IMR-90 (cell line): ENCODE data around the gene DENND6A. TPM values are rescaled to one million over a fixed set of nuclear protein-coding genes. Genes with fewer than 3 reads are reported as not detected.

Experiments
- ATAC-seq: fragments of 200-7000 bp; cut with Tn5 transposase; 2 replicates; pipeline ENCODE4 v1.9.1; 2020; ENCODE audit warnings: low read depth, mild to moderate bottlenecking, moderate library complexity
- BruUV-seq: library from RNA; stranded (reverse); fragments of 400-500 nt; replicated peaks from 2 replicates; lab custom pipeline; 2021; lab: Mats Ljungman, UMichigan
- CTCF ChIA-PET: fragments of 300-600 bp; formaldehyde crosslinking; extraction: SDS; loops from one replicate; lab custom pipeline; 2021; ENCODE audit warnings: antibody characterized with exemption; lab: Yijun Ruan, JAX
- POLR2A ChIA-PET: fragments of 300-600 bp; sonication (Branson Sonifier 250); formaldehyde crosslinking; loops from one replicate; lab custom pipeline; 2022; ENCODE audit warnings: antibody characterized with exemption; ENCODE audit not compliant: unreplicated experiment; lab: Charles Lee
- DNase-seq: peaks from one replicate; pipeline ENCODE4 v3.0.0; 2013
- H2AFZ ChIP-seq: replicated peaks from 2 replicates; pipeline ENCODE3; 2013; ENCODE audit warnings: low read length, mild to moderate bottlenecking; ENCODE audit not compliant: poor library complexity
- H2AK5ac ChIP-seq: 2 replicates; pipeline ENCODE4 v1.6.1; 2013; ENCODE audit warnings: low read depth, low read length, inconsistent platforms
- H2AK9ac ChIP-seq: replicated peaks from 2 replicates; pipeline ENCODE3; 2013; ENCODE audit warnings: mild to moderate bottlenecking, low read depth, low read length, moderate library complexity; ENCODE audit not compliant: poor library complexity
- H2BK120ac ChIP-seq: 2 replicates; pipeline ENCODE4 v1.6.1; 2013; ENCODE audit warnings: low read depth, low read length, inconsistent platforms
- H2BK15ac ChIP-seq: 3 replicates; pipeline ENCODE4 v1.6.1; 2013; ENCODE audit warnings: low read depth, low read length, inconsistent platforms
- H2BK20ac ChIP-seq: 2 replicates; pipeline ENCODE4 v1.6.1; 2013; ENCODE audit warnings: low read depth, mild to moderate bottlenecking, inconsistent platforms, low read length, moderate library complexity
- H2BK5ac ChIP-seq: 2 replicates; pipeline ENCODE4 v1.6.1; 2013; ENCODE audit warnings: mild to moderate bottlenecking, low read depth, low read length, inconsistent platforms; ENCODE audit not compliant: poor library complexity, severe bottlenecking
- H3K14ac ChIP-seq: replicated peaks from 2 replicates; pipeline ENCODE4 v1.6.1; 2013; ENCODE audit warnings: low read depth, low read length, inconsistent platforms
- H3K18ac ChIP-seq: 2 replicates; pipeline ENCODE4 v1.6.1; 2013; ENCODE audit warnings: low read depth, low read length, control low read depth
- H3K23ac ChIP-seq: 2 replicates; pipeline ENCODE4 v1.6.1; 2013; ENCODE audit warnings: low read depth, low read length, inconsistent platforms
- H3K27ac ChIP-seq: 2 replicates; pipeline ENCODE4 v1.5.1; 2013; ENCODE audit warnings: mild to moderate bottlenecking, control low read depth, low read length; ENCODE audit not compliant: insufficient read depth
- H3K27me3 ChIP-seq: 2 replicates; pipeline ENCODE4 v1.6.1; 2013; ENCODE audit warnings: low read length; ENCODE audit not compliant: control insufficient read depth, insufficient read depth
- H3K36me3 ChIP-seq: 2 replicates; pipeline ENCODE4 v1.6.1; 2013; ENCODE audit warnings: low read length, mixed read lengths; ENCODE audit not compliant: control insufficient read depth, insufficient read depth
- H3K4ac ChIP-seq: 2 replicates; pipeline ENCODE4 v1.6.1; 2013; ENCODE audit warnings: low read depth, low read length, inconsistent platforms
- H3K4me1 ChIP-seq: 2 replicates; pipeline ENCODE4 v1.6.1; 2013; ENCODE audit warnings: low read length, mixed read lengths; ENCODE audit not compliant: control insufficient read depth, insufficient read depth
- H3K4me2 ChIP-seq: 2 replicates; pipeline ENCODE4 v1.6.1; 2013; ENCODE audit warnings: low read depth, mild to moderate bottlenecking, control low read depth, low read length, moderate library complexity
- H3K4me3 ChIP-seq: 2 replicates; pipeline ENCODE4 v1.5.1; 2013; ENCODE audit warnings: low read depth, mild to moderate bottlenecking, control low read depth, low read length, moderate library complexity; ENCODE audit not compliant: insufficient read depth
- H3K56ac ChIP-seq: 2 replicates; pipeline ENCODE4 v1.6.1; 2013; ENCODE audit warnings: low read length, inconsistent platforms; ENCODE audit not compliant: insufficient read depth; ENCODE audit errors: extremely low read depth
- H3K79me1 ChIP-seq, 2 experiments: 2 replicates each; pipeline ENCODE4 v1.6.1; 2013; ENCODE audit warnings: low read length in 2 of 2, inconsistent platforms in 1 of 2, low read depth in 1 of 2
- H3K9ac ChIP-seq: 2 replicates; pipeline ENCODE4 v1.6.1; 2013; ENCODE audit warnings: low read depth, low read length, control low read depth
- H3K9me1 ChIP-seq: 2 replicates; pipeline ENCODE4 v1.6.1; 2013; ENCODE audit warnings: low read length, inconsistent platforms; ENCODE audit not compliant: insufficient read depth
- H3K9me3 ChIP-seq: 2 replicates; pipeline ENCODE4 v1.6.1; 2013; ENCODE audit warnings: low read length; ENCODE audit not compliant: control insufficient read depth, insufficient read depth
- H4K20me1 ChIP-seq: 2 replicates; pipeline ENCODE4 v1.6.1; 2013; ENCODE audit warnings: low read length, inconsistent platforms; ENCODE audit not compliant: insufficient read depth
- H4K5ac ChIP-seq: 2 replicates; pipeline ENCODE4 v1.6.1; 2013; ENCODE audit warnings: mild to moderate bottlenecking, low read depth, low read length, control low read depth
- H4K8ac ChIP-seq, 2 experiments: 2 replicates each; pipeline ENCODE4 v1.6.1; 2013; ENCODE audit warnings: low read depth in 2 of 2, low read length in 2 of 2, control low read depth in 1 of 2, inconsistent platforms in 1 of 2
- H4K91ac ChIP-seq: 2 replicates; pipeline ENCODE4 v1.6.1; 2013; ENCODE audit warnings: low read depth, low read length, inconsistent platforms; ENCODE audit not compliant: insufficient read depth
- BHLHE40 ChIP-seq: fragments of 150-350 bp; IDR thresholded peaks from 2 replicates; pipeline ENCODE4 v1.6.1; 2016; ENCODE audit warnings: mild to moderate bottlenecking, low read depth, low read length
- CEBPB ChIP-seq: IDR thresholded peaks from 2 replicates; pipeline ENCODE4 v1.6.1; 2012; ENCODE audit warnings: low read depth, low read length, improper control_type of control experiment
- CHD1 ChIP-seq: IDR thresholded peaks from 2 replicates; pipeline ENCODE4 v1.6.1; 2012; ENCODE audit warnings: low read depth, low read length, improper control_type of control experiment
- CTCF ChIP-seq: conservative IDR thresholded peaks from 2 replicates; pipeline ENCODE4 v1.5.1; 2012; ENCODE audit warnings: mild to moderate bottlenecking, low read depth, low read length, improper control_type of control experiment
- MAFK ChIP-seq: IDR thresholded peaks from 2 replicates; pipeline ENCODE4 v1.6.1; 2012; ENCODE audit warnings: low read depth, low read length, improper control_type of control experiment
- MAZ ChIP-seq: IDR thresholded peaks from 2 replicates; pipeline ENCODE4 v1.6.1; 2012; ENCODE audit warnings: low read depth, mild to moderate bottlenecking, low read length, improper control_type of control experiment, moderate library complexity, borderline replicate concordance
- MXI1 ChIP-seq: IDR thresholded peaks from 2 replicates; pipeline ENCODE4 v1.6.1; 2012; ENCODE audit warnings: low read depth, mild to moderate bottlenecking, low read length, moderate library complexity, borderline replicate concordance
- NFE2L2 ChIP-seq: fragments of 150-350 bp; IDR thresholded peaks from 2 replicates; pipeline ENCODE4 v1.6.1; 2016; ENCODE audit warnings: low read depth, mild to moderate bottlenecking, low read length
- POLR2A ChIP-seq: IDR thresholded peaks from 2 replicates; pipeline ENCODE4 v1.6.1; 2012; ENCODE audit warnings: mild to moderate bottlenecking, low read depth, low read length
- RAD21 ChIP-seq: IDR thresholded peaks from 2 replicates; pipeline ENCODE4 v1.6.1; 2012; ENCODE audit warnings: low read length, improper control_type of control experiment
- RCOR1 ChIP-seq: IDR thresholded peaks from 2 replicates; pipeline ENCODE4 v1.6.1; 2012; ENCODE audit warnings: mild to moderate bottlenecking, low read length, improper control_type of control experiment; ENCODE audit not compliant: insufficient replicate concordance
- RFX5 ChIP-seq: IDR thresholded peaks from 2 replicates; pipeline ENCODE4 v1.8.0; 2012; ENCODE audit warnings: low read depth, mild to moderate bottlenecking, low read length, moderate library complexity
- SMC3 ChIP-seq: fragments of 150-350 bp; IDR thresholded peaks from 2 replicates; pipeline ENCODE4 v1.6.1; 2016; ENCODE audit warnings: low read depth, mild to moderate bottlenecking, antibody characterized with exemption, low read length, moderate library complexity
- WGBS, 2 experiments: methylation state at CpG; one replicate each; pipeline versions ENCODE4 v1.1.5 to v1.1.7; 2013; ENCODE audit warnings: missing lambda C conversion rate in 2 of 2; ENCODE audit not compliant: insufficient read length in 1 of 2; ENCODE audit errors: extremely low coverage in 2 of 2; 5-methylcytosine and 5-hydroxymethylcytosine counted together
- dilution Hi-C: fragments of 300-500 bp; cut with HindIII; formaldehyde crosslinking; loops from one replicate; pipeline ENCODE4 v1.14.3; 2018; ENCODE audit warnings: low sequenced_read_pairs; ENCODE audit not compliant: unreplicated experiment
- in situ Hi-C: fragments of 300-500 bp; cut with MboI; formaldehyde crosslinking; loops from 3 replicates; pipeline ENCODE4 v1.14.3; 2019; ENCODE audit warnings: low sequenced_read_pairs, inconsistent platforms, mixed read lengths
- intact Hi-C: fragments of 100-400 bp; cut with micrococcal nuclease; formaldehyde crosslinking; loops from 2 replicates; pipeline ENCODE4 v1.10.0; 2022
- polyA plus RNA-seq, 3 experiments: library from polyadenylated mRNA; depleted of rRNA; stranded (reverse); fragments of >200 nt; gene quantifications; 2 replicates each; pipeline ENCODE4 v1.2.3, GENCODE V29; 2012; ENCODE audit warnings: low replicate concordance in 1 of 3
- total RNA-seq: library from RNA; depleted of rRNA; stranded (reverse); fragments of >200 nt; gene quantifications from 2 replicates; pipeline ENCODE4 v1.2.3, GENCODE V29; 2012

Gene DENND6A
- total and polyA plus RNA-seq, 2 of the 4 experiments (the other 2 are of a cell fraction): 3.8 to 9.0 TPM

- Histone ChIP-seq H2AFZ (no peak overlapping the region), H3K18ac (no peak overlapping the region), H3K9me1 (0 out of 2 replicates have a peak, but pooled peaks cover 4% of the 10 kb centered on the region), H2AK5ac (no peak overlapping the region), H3K27ac (no peak overlapping the region), H2BK15ac (no peak overlapping the region), H4K5ac (no peak overlapping the region), H3K4me2 (peak overlapping the region; percentile 92), H3K9ac (peak overlapping the region; percentile 45; the same call in 1 of the 2 replicates), H3K4me3 (peak overlapping the region; percentile 33), H3K9me3 (no peaks in the 10 kb centered on the region), H3K14ac (no peak overlapping the region), H4K8ac (no peak overlapping the region), H3K27me3 (no peaks in the 10 kb centered on the region), H4K91ac (no peak overlapping the region), H2AK9ac (no peak overlapping the region), H2BK120ac (no peak overlapping the region), H3K36me3 (peaks cover 9% of the 10 kb centered on the region), H3K23ac (0 out of 2 replicates have a peak overlapping the region, but pooled peaks have one; percentile 11), H4K20me1 (peaks cover 74% of the 10 kb centered on the region), H3K56ac (no peak overlapping the region), H2BK20ac (no peak overlapping the region), H3K79me1 (peaks cover 5 to 14% of the 10 kb centered on the region in 2 experiments), H3K4me1 (peaks cover 9% of the 10 kb centered on the region), H2BK5ac (no peak overlapping the region), H3K4ac (no peak overlapping the region)
- ChIA-PET POLR2A (no interaction called here), CTCF (interaction anchor here (1.5 kb wide), 1 partner anchor 197 kb away, joined by 4 read pairs; no protein-coding TSS in a partner anchor)
- no TSS peak for BruUV-seq
- in situ Hi-C loops (no loop called here), dilution Hi-C loops (no loop called here), intact Hi-C loops (no loop called here)
- DNase-seq (no peak), ATAC-seq (no peak)
- no CpG with 5 or more reads among the region's 5 CpGs for WGBS, 2 experiments
- TF ChIP-seq NFE2L2 (no peak), RCOR1 (no peak), RAD21 (no peak), MAZ (no peak), MXI1 (no peak), POLR2A (peak; percentile 7; the same call in 1 of the 2 replicates), BHLHE40 (no peak), MAFK (no peak), CEBPB (no peak), CTCF (no peak), RFX5 (no peak), CHD1 (peak; percentile 73), SMC3 (no peak)
These were observed 98.3 kb downstream of the DENND6A start for GRCh38 chr3:57594576-57594975.
